Mammary epithelial cell (primary cell): Measurements from ENCODE around the gene RAG1.

Experiments
- EZH2 ChIP-seq: IDR thresholded peaks from 2 replicates; pipeline ENCODE4 v1.6.1; 2012; ENCODE audit warnings: low read length, inconsistent platforms, borderline replicate concordance
- TF ChIP-seq, protein P1 (sequence below), 2 donors: IDR thresholded peaks in 1 of 2; conservative IDR thresholded peaks in 1 of 2; 2 replicates each; pipeline ENCODE4 v1.5.1; 2011 to 2012; ENCODE audit warnings: inconsistent platforms in 2 of 2, low read length in 2 of 2, mild to moderate bottlenecking in 2 of 2, control low read depth in 1 of 2, low read depth in 1 of 2; ENCODE audit not compliant: insufficient read depth in 1 of 2; ENCODE audit errors: extremely low read depth in 1 of 2

DNA sequence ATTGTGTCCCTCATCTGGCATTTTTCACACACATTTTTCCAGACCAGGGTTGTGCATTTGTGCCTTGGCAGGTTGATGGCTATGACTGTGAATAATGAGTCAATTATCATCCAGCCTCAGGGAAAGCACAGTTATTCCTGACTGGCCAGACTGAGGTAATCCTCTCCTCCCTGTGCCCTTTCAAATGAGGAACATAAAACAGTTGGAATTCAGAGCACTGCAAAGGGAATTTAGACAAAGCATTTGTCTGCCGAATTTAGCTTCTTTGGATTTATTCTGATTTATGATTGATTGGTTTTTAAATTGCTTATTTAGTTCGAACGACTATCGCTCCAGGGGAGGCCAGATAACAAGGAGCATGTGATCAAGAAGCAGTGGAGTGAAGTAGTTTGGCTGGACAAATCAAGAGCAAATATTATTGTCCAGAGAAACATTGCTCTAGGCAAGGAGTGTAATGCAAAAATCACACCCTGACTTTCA, 61.0 kb downstream of the RAG1 start:
- TF ChIP-seq, protein P1, sequence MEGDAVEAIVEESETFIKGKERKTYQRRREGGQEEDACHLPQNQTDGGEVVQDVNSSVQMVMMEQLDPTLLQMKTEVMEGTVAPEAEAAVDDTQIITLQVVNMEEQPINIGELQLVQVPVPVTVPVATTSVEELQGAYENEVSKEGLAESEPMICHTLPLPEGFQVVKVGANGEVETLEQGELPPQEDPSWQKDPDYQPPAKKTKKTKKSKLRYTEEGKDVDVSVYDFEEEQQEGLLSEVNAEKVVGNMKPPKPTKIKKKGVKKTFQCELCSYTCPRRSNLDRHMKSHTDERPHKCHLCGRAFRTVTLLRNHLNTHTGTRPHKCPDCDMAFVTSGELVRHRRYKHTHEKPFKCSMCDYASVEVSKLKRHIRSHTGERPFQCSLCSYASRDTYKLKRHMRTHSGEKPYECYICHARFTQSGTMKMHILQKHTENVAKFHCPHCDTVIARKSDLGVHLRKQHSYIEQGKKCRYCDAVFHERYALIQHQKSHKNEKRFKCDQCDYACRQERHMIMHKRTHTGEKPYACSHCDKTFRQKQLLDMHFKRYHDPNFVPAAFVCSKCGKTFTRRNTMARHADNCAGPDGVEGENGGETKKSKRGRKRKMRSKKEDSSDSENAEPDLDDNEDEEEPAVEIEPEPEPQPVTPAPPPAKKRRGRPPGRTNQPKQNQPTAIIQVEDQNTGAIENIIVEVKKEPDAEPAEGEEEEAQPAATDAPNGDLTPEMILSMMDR (conservative IDR thresholded peaks at IDR 0.05 in 1 of 2, IDR thresholded peaks at IDR 0.05 in 1 of 2; ENCODE audit: extremely low read depth in 1 of 2, insufficient read depth in 1 of 2, low read depth in 1 of 2, low read length in 2 of 2): no peak
- TF ChIP-seq EZH2: no peak
